Measurements from ENCODE around the gene PPEF1.

GRCh38 chrX:18877469-18877868, 170.0 kb downstream of the PPEF1 start:
- TF ChIP-seq CTCF (conservative IDR thresholded peaks at IDR 0.05; ENCODE audit: low read depth, low read length) (no peak), EZH2 (IDR thresholded peaks at IDR 0.05; ENCODE audit: low read length, unreplicated experiment) (no peak), EZH2phosphoT487 (IDR thresholded peaks at IDR 0.05; ENCODE audit: borderline replicate concordance, low read length) (no peak)

Measured in PC-3 (cell line).